ENCODE results near the gene NFATC2IP. TPM values are rescaled to one million over a fixed set of nuclear protein-coding genes. Genes with fewer than 3 reads are reported as not detected.

NFATC2IP gene
- total and polyA plus RNA-seq, 2 of the 8 experiments (the other 6 are each of a cell fraction or from before 2014, with no cell fraction given) = 54.4 to 71.5 TPM

DNA sequence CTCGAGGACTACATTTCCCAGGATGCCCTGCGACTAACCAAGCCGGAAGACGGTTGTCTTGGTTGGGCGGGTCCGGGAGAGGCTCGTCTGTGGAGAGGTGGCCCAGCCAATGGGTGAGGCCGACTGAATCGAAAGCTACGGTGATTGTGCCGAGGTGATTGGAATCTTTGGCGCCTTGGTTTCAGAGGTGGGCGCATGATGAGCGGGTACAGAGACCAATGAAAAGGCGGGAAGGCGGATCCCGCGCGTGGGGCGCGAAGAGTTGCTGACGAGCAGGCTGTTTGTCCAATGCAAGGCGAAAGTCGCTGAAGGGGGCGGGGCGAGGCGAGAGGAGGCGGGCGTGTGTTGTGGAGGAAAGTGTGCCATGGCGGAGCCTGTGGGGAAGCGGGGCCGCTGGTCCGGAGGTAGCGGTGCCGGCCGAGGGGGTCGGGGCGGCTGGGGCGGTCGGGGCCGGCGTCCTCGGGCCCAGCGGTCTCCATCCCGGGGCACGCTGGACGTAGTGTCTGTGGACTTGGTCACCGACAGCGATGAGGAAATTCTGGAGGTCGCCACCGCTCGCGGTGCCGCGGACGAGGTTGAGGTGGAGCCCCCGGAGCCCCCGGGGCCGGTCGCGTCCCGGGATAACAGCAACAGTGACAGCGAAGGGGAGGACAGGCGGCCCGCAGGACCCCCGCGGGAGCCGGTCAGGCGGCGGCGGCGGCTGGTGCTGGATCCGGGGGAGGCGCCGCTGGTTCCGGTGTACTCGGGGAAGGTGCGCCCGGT lies at the start of gene NFATC2IP (continued):
- no peak for TF ChIP-seq RBBP5 (IDR thresholded peaks at IDR 0.05; ENCODE audit: borderline replicate concordance, low read depth, low read length)
- TF ChIP-seq YY1 (IDR thresholded peaks at IDR 0.05; ENCODE audit: low read depth, low read length) = peak; percentile 84
- peak; percentile 17 for TF ChIP-seq TAF7 (optimal IDR thresholded peaks at IDR 0.05; ENCODE audit: borderline replicate concordance, low read depth, low read length)

Data from H1 (cell line).